Measurements from ENCODE around the gene ERN2. TPM values are rescaled to one million over a fixed set of nuclear protein-coding genes. Genes with fewer than 3 reads are reported as not detected.

The ERN2 gene
- polyA plus RNA-seq, 3 donors: 0.41 to 0.51 (median 0.42) TPM

GRCh38 chr16:23640615-23640930 lies 72.4 kb downstream of the ERN2 start:
- no peak for DNase-seq

Other genes starting within 250 kb of the ERN2 start
- 100 to 1,000 TPM; 115 to 164 (median 156) TPM for gene GGA2, start 202.7 kb downstream of the ERN2 start, polyA plus RNA-seq (ENCODE audit: insufficient read length in 3 of 3)
- gene EARS2, start 155.9 kb downstream of the ERN2 start, polyA plus RNA-seq (ENCODE audit: insufficient read length in 3 of 3): 10 to 100 TPM; 28.4 to 35.4 (median 33.4) TPM
- gene UBFD1, start 155.5 kb downstream of the ERN2 start, polyA plus RNA-seq (ENCODE audit: insufficient read length in 3 of 3): 10 to 100 TPM; 69.8 to 82.7 (median 77.6) TPM
- 100 to 1,000 TPM in 1 of 3 donors, 10 to 100 TPM in 2; 91.5 to 104 (median 96.1) TPM for gene NDUFAB1, start 116.9 kb downstream of the ERN2 start, polyA plus RNA-seq (ENCODE audit: insufficient read length in 3 of 3)
- gene PALB2, start 71.9 kb downstream of the ERN2 start, polyA plus RNA-seq (ENCODE audit: insufficient read length in 3 of 3): 10 to 100 TPM; 19.0 to 22.6 (median 20.0) TPM
- gene DCTN5, start 71.8 kb downstream of the ERN2 start, polyA plus RNA-seq (ENCODE audit: insufficient read length in 3 of 3): 10 to 100 TPM; 70.2 to 79.4 (median 72.5) TPM
- 10 to 100 TPM; 31.7 to 36.4 (median 31.8) TPM for gene PLK1, start 34.3 kb downstream of the ERN2 start, polyA plus RNA-seq (ENCODE audit: insufficient read length in 3 of 3)
- 1 to 10 TPM; 1.0 to 2.2 (median 1.3) TPM for gene CHP2, start 41.8 kb upstream of the ERN2 start, polyA plus RNA-seq (ENCODE audit: insufficient read length in 3 of 3)
- 1 to 10 TPM; 2.6 to 4.5 (median 3.8) TPM for gene PRKCB, start 122.8 kb upstream of the ERN2 start, polyA plus RNA-seq (ENCODE audit: insufficient read length in 3 of 3)